GM12891 (cell line): Measurements from ENCODE around the gene TRIM52.

Source experiments
- POLR2A ChIP-seq: IDR thresholded peaks from 2 replicates; pipeline ENCODE4 v1.6.1; 2011; ENCODE audit warnings: low read depth, low read length, control low read depth
- POLR2AphosphoS5 ChIP-seq: IDR thresholded peaks from 2 replicates; pipeline ENCODE4 v1.6.1; 2011; ENCODE audit warnings: low read depth, low read length, control low read depth
- TAF1 ChIP-seq: IDR thresholded peaks from 2 replicates; pipeline ENCODE4 v1.6.1; 2011; ENCODE audit warnings: low read depth, low read length, control low read depth

GRCh38 chr5:181224390-181225229 is 36.3 kb downstream of the TRIM52 start:
- TF ChIP-seq POLR2A (peak; percentile 31; the same call in 1 of the 2 replicates), TAF1 (no peak), POLR2AphosphoS5 (no peak)
